Panc1 (cell line): ENCODE data around the gene DOCK4. TPM values are rescaled to one million over a fixed set of nuclear protein-coding genes. Genes with fewer than 3 reads are reported as not detected.

Source experiments
- ATAC-seq: fragments of 200-7000 bp; cut with Tn5 transposase; 2 replicates; pipeline ENCODE4 v1.9.1; 2020; ENCODE audit warnings: mild to moderate bottlenecking, moderate library complexity
- BruUV-seq: library from RNA; stranded (reverse); fragments of 400-500 nt; replicated peaks from 2 replicates; lab custom pipeline; 2021; lab: Mats Ljungman, UMichigan
- CTCF ChIA-PET: fragments of 300-600 bp; sonication (Branson Sonifier 250); formaldehyde crosslinking; loops from one replicate; lab custom pipeline; 2022; ENCODE audit warnings: antibody characterized with exemption; lab: Charles Lee
- POLR2A ChIA-PET: fragments of 300-600 bp; sonication (Branson Sonifier 250); formaldehyde crosslinking; loops from one replicate; lab custom pipeline; 2022; ENCODE audit warnings: antibody characterized with exemption; lab: Charles Lee
- DNase-seq: peaks from one replicate; pipeline ENCODE4 v3.0.0-alpha.2; 2010; ENCODE audit warnings: low read depth, low spot score
- H3K27ac ChIP-seq: 2 replicates; pipeline ENCODE4 v1.5.1; 2011; ENCODE audit warnings: mild to moderate bottlenecking, low read length, inconsistent platforms
- H3K27me3 ChIP-seq: fragments of 200-500 bp; sonication (Bioruptor generic); 2 replicates; pipeline ENCODE4 v1.6.0; 2014; ENCODE audit warnings: low read length, inconsistent platforms; ENCODE audit not compliant: control insufficient read depth, insufficient read depth
- H3K36me3 ChIP-seq: fragments of 200-500 bp; sonication (Bioruptor generic); 2 replicates; pipeline ENCODE4 v1.5.1; 2014; ENCODE audit warnings: inconsistent platforms, mild to moderate bottlenecking, low read length, moderate library complexity; ENCODE audit not compliant: control insufficient read depth, insufficient read depth
- H3K4me1 ChIP-seq: 2 replicates; pipeline ENCODE4 v1.5.1; 2011; ENCODE audit warnings: inconsistent platforms, mild to moderate bottlenecking, low read length, moderate library complexity; ENCODE audit not compliant: control insufficient read depth, insufficient read depth
- H3K4me3 ChIP-seq, 2 experiments: 2 replicates each; pipeline ENCODE4 v1.5.1; 2011 to 2012; ENCODE audit warnings: low read depth in 2 of 2, low read length in 2 of 2, mild to moderate bottlenecking in 2 of 2, inconsistent platforms in 1 of 2, moderate library complexity in 1 of 2
- H3K9me3 ChIP-seq: fragments of 200-500 bp; sonication (Bioruptor generic); 2 replicates; pipeline ENCODE4 v1.5.1; 2014; ENCODE audit warnings: low read depth, mild to moderate bottlenecking, inconsistent platforms, low read length, moderate library complexity; ENCODE audit not compliant: control insufficient read depth, insufficient read depth
- CTCF ChIP-seq: fragments of 450-650 bp; IDR thresholded peaks from 2 replicates; pipeline ENCODE4 v1.5.1; 2017; ENCODE audit warnings: mild to moderate bottlenecking
- POLR2AphosphoS5 ChIP-seq: IDR thresholded peaks from 2 replicates; pipeline ENCODE4 v1.6.1; 2012; ENCODE audit warnings: mild to moderate bottlenecking, low read depth, low read length, moderate library complexity
- REST ChIP-seq, 2 experiments: IDR thresholded peaks; 2 replicates each; pipeline ENCODE4 v1.6.1; 2011 to 2012; ENCODE audit warnings: low read depth in 2 of 2, control low read depth in 1 of 2, low read length in 1 of 2, mild to moderate bottlenecking in 1 of 2, moderate library complexity in 1 of 2; ENCODE audit not compliant: insufficient read depth in 1 of 2
- SIN3A ChIP-seq: IDR thresholded peaks from 2 replicates; pipeline ENCODE4 v1.6.1; 2012; ENCODE audit warnings: low read depth, mild to moderate bottlenecking, low read length, moderate library complexity, borderline replicate concordance; ENCODE audit not compliant: insufficient read depth
- TCF7L2 ChIP-seq: IDR thresholded peaks from 2 replicates; pipeline ENCODE4 v1.6.1; 2011; ENCODE audit warnings: mild to moderate bottlenecking, low read depth, low read length, inconsistent platforms
- in situ Hi-C: cut with HindIII; loops from 2 replicates; pipeline ENCODE4 v1.10.0; 2016; ENCODE audit warnings: low sequenced_read_pairs, low pct_unique_long_range_greater_than_20kb
- intact Hi-C: fragments of 100-400 bp; cut with micrococcal nuclease; formaldehyde crosslinking; loops from one replicate; pipeline ENCODE4 v1.10.0; 2022; ENCODE audit not compliant: unreplicated experiment
- total RNA-seq: library from RNA; stranded (reverse); gene quantifications from one replicate; pipeline ENCODE4 v1.2.1, GENCODE V29; 2021; ENCODE audit not compliant: unreplicated experiment

DOCK4 gene
- total RNA-seq, 1 experiment from 2014 or later = 10.8 TPM

GRCh38 chr7:111982133-111982532 lies 224.1 kb downstream of the DOCK4 start:
- TF ChIP-seq SIN3A = no peak
- no peak for TF ChIP-seq CTCF
- Histone ChIP-seq H3K4me3 (no peak overlapping the region), H3K4me1 (no peaks in the 10 kb centered on the region), H3K36me3 (no peaks in the 10 kb centered on the region), H3K9me3 (no peaks in the 10 kb centered on the region), H3K27ac (no peak overlapping the region), H3K27me3 (no peaks in the 10 kb centered on the region)
- BruUV-seq = no TSS peak
- ATAC-seq (no peak), DNase-seq (no peak)
- in situ Hi-C loops = no loop called here
- intact Hi-C loops = no loop called here
- CTCF ChIA-PET = no interaction called here
- POLR2A ChIA-PET = no interaction called here

- H3K4me3 ChIP-seq = no peak overlapping the region
- no peak for ATAC-seq
- no peak for DNase-seq
- no peaks in the 10 kb centered on the region for H3K27me3 ChIP-seq
- in situ Hi-C loops (no loop called here), intact Hi-C loops (no loop called here)
- H3K27ac ChIP-seq = no peak overlapping the region
- no peaks in the 10 kb centered on the region for H3K9me3 ChIP-seq
- ChIA-PET CTCF (no interaction called here), POLR2A (no interaction called here)
- no peaks in the 10 kb centered on the region for H3K36me3 ChIP-seq
- no peaks in the 10 kb centered on the region for H3K4me1 ChIP-seq
- TF ChIP-seq SIN3A (no peak), REST (IDR thresholded peaks at IDR 0.05; ENCODE audit: insufficient read depth in 1 of 2, low read depth in 2 of 2, low read length in 1 of 2) (no peak), CTCF (no peak), TCF7L2 (no peak), POLR2AphosphoS5 (no peak)
- no TSS peak for BruUV-seq
Observed at GRCh38 chr7:111980725-111981124, 225.5 kb downstream of the DOCK4 start.
